Astrocyte (in vitro differentiated cells and primary cell): ENCODE data around the gene STK17A.

ENCODE experiments used
- EZH2 ChIP-seq: IDR thresholded peaks from 2 replicates; pipeline ENCODE4 v1.6.1; 2012; ENCODE audit warnings: mild to moderate bottlenecking, low read length, inconsistent platforms; ENCODE audit not compliant: insufficient read depth
- TF ChIP-seq, protein P1 (sequence below): IDR thresholded peaks from 2 replicates; pipeline ENCODE4 v1.5.1; 2011; ENCODE audit warnings: low read depth, mild to moderate bottlenecking, inconsistent platforms, low read length, moderate library complexity; ENCODE audit not compliant: insufficient read depth

DNA sequence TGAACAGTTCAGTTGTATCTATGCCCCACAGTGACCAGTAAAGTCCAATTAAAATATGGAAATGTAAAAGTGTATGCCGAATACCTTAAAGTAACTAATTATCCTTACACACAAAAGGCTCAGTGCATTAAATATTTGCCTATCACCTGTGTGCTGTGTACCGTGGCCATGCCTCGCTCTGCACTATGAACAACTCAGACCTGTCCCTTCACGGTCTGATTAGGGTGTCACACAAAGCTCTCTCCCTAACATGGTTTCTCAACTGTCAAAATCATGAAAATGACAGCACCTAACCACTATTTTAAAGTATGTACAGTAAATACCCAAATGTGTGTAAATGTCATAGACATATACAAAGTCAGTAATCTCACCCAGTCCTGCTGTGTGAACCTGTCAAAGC is 43.1 kb downstream of the STK17A start:
- TF ChIP-seq, protein P1, sequence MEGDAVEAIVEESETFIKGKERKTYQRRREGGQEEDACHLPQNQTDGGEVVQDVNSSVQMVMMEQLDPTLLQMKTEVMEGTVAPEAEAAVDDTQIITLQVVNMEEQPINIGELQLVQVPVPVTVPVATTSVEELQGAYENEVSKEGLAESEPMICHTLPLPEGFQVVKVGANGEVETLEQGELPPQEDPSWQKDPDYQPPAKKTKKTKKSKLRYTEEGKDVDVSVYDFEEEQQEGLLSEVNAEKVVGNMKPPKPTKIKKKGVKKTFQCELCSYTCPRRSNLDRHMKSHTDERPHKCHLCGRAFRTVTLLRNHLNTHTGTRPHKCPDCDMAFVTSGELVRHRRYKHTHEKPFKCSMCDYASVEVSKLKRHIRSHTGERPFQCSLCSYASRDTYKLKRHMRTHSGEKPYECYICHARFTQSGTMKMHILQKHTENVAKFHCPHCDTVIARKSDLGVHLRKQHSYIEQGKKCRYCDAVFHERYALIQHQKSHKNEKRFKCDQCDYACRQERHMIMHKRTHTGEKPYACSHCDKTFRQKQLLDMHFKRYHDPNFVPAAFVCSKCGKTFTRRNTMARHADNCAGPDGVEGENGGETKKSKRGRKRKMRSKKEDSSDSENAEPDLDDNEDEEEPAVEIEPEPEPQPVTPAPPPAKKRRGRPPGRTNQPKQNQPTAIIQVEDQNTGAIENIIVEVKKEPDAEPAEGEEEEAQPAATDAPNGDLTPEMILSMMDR, result no peak
- no peak for TF ChIP-seq EZH2
